Stomach (tissue), 4 donors: ENCODE measurements around the gene GPT2.

Experiments used
- EP300 ChIP-seq: sonication (generic); formaldehyde crosslinking; IDR thresholded peaks from one replicate; pipeline ENCODE4 v1.6.1; 2017; ENCODE audit warnings: antibody characterized with exemption
- POLR2A ChIP-seq, 4 donors: fragments of 450-650 bp; IDR thresholded peaks; one replicate each; pipeline ENCODE4 v1.6.1; 2016; ENCODE audit warnings: antibody characterized with exemption in 4 of 4, control low read depth in 2 of 4, mild to moderate bottlenecking in 1 of 4, moderate library complexity in 1 of 4
- TF ChIP-seq, protein P1 (sequence below), 7 experiments: fragments of 450-650 bp in 4 of 7; fragments of 200-600 bp in 3 of 7; sonication (generic) in 3 of 7; IDR thresholded peaks; one replicate each; pipeline ENCODE4 v1.5.1; 2016 to 2019; ENCODE audit warnings: antibody characterized with exemption in 7 of 7, control low read depth in 2 of 7, mild to moderate bottlenecking in 1 of 7

DNA sequence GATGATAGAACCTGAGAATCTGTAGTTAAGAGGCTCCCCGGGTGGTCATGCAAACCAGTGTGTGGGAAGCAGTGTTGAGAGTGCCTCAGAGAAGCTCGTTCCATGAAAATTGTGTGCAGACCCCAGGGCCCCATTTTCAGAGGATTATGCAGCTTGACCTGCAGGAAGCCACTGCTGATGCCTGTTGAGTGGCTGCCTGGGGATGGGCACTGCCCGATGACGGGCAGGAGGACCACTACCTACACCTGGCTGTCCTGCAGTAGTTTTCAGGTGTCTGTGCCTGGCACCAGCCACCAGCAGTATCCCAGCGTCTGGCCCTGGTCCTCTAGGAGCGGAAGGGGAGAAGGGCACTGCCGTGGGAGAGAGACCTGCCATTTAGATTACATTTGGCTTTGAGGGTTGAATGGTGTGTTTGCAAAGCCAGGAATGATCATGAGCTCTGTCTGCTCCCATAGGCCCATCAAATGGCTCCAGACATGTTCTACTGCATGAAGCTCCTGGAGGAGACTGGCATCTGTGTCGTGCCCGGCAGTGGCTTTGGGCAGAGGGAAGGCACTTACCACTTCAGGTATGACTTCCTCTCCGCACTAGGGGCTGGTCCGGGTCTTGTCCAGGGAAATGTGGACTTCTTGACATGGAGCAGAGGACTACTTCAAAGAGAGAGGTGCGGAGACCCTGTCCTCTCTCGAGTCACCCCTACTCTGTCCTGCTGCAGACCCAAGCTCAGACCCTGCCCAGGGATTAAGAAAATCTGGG, 42.5 kb downstream of the GPT2 start:
- TF ChIP-seq, protein P1, sequence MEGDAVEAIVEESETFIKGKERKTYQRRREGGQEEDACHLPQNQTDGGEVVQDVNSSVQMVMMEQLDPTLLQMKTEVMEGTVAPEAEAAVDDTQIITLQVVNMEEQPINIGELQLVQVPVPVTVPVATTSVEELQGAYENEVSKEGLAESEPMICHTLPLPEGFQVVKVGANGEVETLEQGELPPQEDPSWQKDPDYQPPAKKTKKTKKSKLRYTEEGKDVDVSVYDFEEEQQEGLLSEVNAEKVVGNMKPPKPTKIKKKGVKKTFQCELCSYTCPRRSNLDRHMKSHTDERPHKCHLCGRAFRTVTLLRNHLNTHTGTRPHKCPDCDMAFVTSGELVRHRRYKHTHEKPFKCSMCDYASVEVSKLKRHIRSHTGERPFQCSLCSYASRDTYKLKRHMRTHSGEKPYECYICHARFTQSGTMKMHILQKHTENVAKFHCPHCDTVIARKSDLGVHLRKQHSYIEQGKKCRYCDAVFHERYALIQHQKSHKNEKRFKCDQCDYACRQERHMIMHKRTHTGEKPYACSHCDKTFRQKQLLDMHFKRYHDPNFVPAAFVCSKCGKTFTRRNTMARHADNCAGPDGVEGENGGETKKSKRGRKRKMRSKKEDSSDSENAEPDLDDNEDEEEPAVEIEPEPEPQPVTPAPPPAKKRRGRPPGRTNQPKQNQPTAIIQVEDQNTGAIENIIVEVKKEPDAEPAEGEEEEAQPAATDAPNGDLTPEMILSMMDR (IDR thresholded peaks at IDR 0.05) = no peak
- no peak for TF ChIP-seq POLR2A (IDR thresholded peaks at IDR 0.05)
- TF ChIP-seq EP300 = no peak
